Keratinocyte (primary cell): Measurements from ENCODE around the gene COA5. TPM values are rescaled to one million over a fixed set of nuclear protein-coding genes. Genes with fewer than 3 reads are reported as not detected.

Experiments
- DNase-seq: peaks from one replicate; pipeline ENCODE4 v3.0.0-alpha.2; 2011; ENCODE audit warnings: low read depth, missing footprints, low spot score
- FAIRE-seq: peaks from 2 replicates; lab custom pipeline; 2011; peaks lifted over from hg19 to GRCh38; lab: Jason Lieb, UNC
- H2AFZ ChIP-seq: 2 replicates; pipeline ENCODE4 v1.6.0; 2012; ENCODE audit warnings: low read length, control low read depth, inconsistent platforms; ENCODE audit not compliant: control insufficient read depth
- H3K27ac ChIP-seq: 2 replicates; pipeline ENCODE4 v1.5.1; 2011; ENCODE audit warnings: low read length; ENCODE audit not compliant: control insufficient read depth, insufficient read depth
- H3K27me3 ChIP-seq: 3 replicates; pipeline ENCODE4 v1.6.0; 2011; ENCODE audit warnings: low read length; ENCODE audit not compliant: control insufficient read depth, insufficient read depth; ENCODE audit errors: extremely low read depth
- H3K36me3 ChIP-seq, 2 experiments: 2 replicates in 1 of 2; 3 replicates in 1 of 2; pipeline ENCODE4 v1.5.1; 2011; ENCODE audit warnings: low read length in 2 of 2, mild to moderate bottlenecking in 1 of 2; ENCODE audit not compliant: control insufficient read depth in 2 of 2, insufficient read depth in 2 of 2; ENCODE audit errors: extremely low read depth in 1 of 2
- H3K4me1 ChIP-seq: 3 replicates; pipeline ENCODE4 v1.5.1; 2011; ENCODE audit warnings: low read length; ENCODE audit not compliant: control insufficient read depth, insufficient read depth; ENCODE audit errors: extremely low read depth
- H3K4me2 ChIP-seq: 3 replicates; pipeline ENCODE4 v1.6.0; 2011; ENCODE audit warnings: low read depth, low read length; ENCODE audit not compliant: control insufficient read depth, insufficient read depth; ENCODE audit errors: extremely low read depth
- H3K4me3 ChIP-seq, 3 experiments: fragments of 200-600 bp in 1 of 3; sonication (generic) in 1 of 3; 2 replicates in 2 of 3; 3 replicates in 1 of 3; pipeline ENCODE4 v1.5.1; 2011 to 2016; ENCODE audit warnings: low read length in 3 of 3, mild to moderate bottlenecking in 3 of 3, control low read depth in 2 of 3, inconsistent platforms in 1 of 3, low read depth in 1 of 3, mixed read lengths in 1 of 3, mixed run types in 1 of 3, moderate library complexity in 1 of 3; ENCODE audit not compliant: control insufficient read depth in 2 of 3, insufficient read depth in 2 of 3; ENCODE audit errors: extremely low read depth in 1 of 3
- H3K79me2 ChIP-seq: 2 replicates; pipeline ENCODE4 v1.6.0; 2012; ENCODE audit warnings: low read length; ENCODE audit not compliant: control insufficient read depth, insufficient read depth
- H3K9ac ChIP-seq: 3 replicates; pipeline ENCODE4 v1.6.0; 2011; ENCODE audit warnings: low read length; ENCODE audit not compliant: control insufficient read depth, insufficient read depth; ENCODE audit errors: extremely low read depth
- H3K9me1 ChIP-seq: 3 replicates; pipeline ENCODE4 v1.6.0; 2011; ENCODE audit warnings: low read length; ENCODE audit not compliant: control insufficient read depth, insufficient read depth; ENCODE audit errors: extremely low read depth
- H3K9me3 ChIP-seq: 2 replicates; pipeline ENCODE4 v1.5.1; 2012; ENCODE audit warnings: low read depth, low read length; ENCODE audit not compliant: control insufficient read depth
- H4K20me1 ChIP-seq: 3 replicates; pipeline ENCODE4 v1.6.0; 2011; ENCODE audit warnings: low read length; ENCODE audit not compliant: control insufficient read depth, insufficient read depth; ENCODE audit errors: extremely low read depth
- EZH2 ChIP-seq: IDR thresholded peaks from one replicate; pipeline ENCODE4 v1.6.1; 2012; ENCODE audit warnings: inconsistent platforms, mild to moderate bottlenecking, low read length, moderate library complexity
- dilution Hi-C: fragments of 300-500 bp; cut with MboI; formaldehyde crosslinking; loops from one replicate; pipeline ENCODE4 v1.7.0; 2020; ENCODE audit warnings: low sequenced_read_pairs; ENCODE audit not compliant: extremely low pct_ligation_motif_present
- polyA plus RNA-seq, 5 experiments: library from polyadenylated mRNA; depleted of rRNA in 3 of 5; stranded (reverse) in 3 of 5; stranded (forward) in 1 of 5; unstranded in 1 of 5; fragments of >200 nt; gene quantifications; 1 replicate in 1 of 5; 2 replicates in 3 of 5; 3 replicates in 1 of 5; pipeline versions ENCODE4 v1.2.1 to v1.2.3, GENCODE V29; 2011 to 2012; ENCODE audit warnings: missing spikeins in 2 of 5, low read depth in 1 of 5, low replicate concordance in 1 of 5
- TF ChIP-seq, protein P1 (sequence below), 3 experiments: IDR thresholded peaks in 1 of 3; conservative IDR thresholded peaks in 1 of 3; optimal IDR thresholded peaks in 1 of 3; 2 replicates in 2 of 3; 3 replicates in 1 of 3; pipeline versions ENCODE3 to v1.5.1; 2011; ENCODE audit warnings: low read length in 3 of 3, mild to moderate bottlenecking in 3 of 3, moderate library complexity in 2 of 3, control low read depth in 1 of 3, inconsistent platforms in 1 of 3; ENCODE audit not compliant: insufficient read depth in 2 of 3; ENCODE audit errors: extremely low read depth in 1 of 3

Gene COA5
- polyA plus RNA-seq, 1 donor (not counting 4 experiments of a cell fraction or from before 2014, with no cell fraction given): 25.1 TPM

- H3K36me3 ChIP-seq: peaks cover 26 to 28% of the 10 kb centered on the region in 2 experiments
Measured at GRCh38 chr2:98615481-98615880, 7.2 kb upstream of the COA5 start.

GRCh38 chr2:98614024-98614739 lies 5.9 kb upstream of the COA5 start:
- no peak for TF ChIP-seq EZH2
- TF ChIP-seq, protein P1, sequence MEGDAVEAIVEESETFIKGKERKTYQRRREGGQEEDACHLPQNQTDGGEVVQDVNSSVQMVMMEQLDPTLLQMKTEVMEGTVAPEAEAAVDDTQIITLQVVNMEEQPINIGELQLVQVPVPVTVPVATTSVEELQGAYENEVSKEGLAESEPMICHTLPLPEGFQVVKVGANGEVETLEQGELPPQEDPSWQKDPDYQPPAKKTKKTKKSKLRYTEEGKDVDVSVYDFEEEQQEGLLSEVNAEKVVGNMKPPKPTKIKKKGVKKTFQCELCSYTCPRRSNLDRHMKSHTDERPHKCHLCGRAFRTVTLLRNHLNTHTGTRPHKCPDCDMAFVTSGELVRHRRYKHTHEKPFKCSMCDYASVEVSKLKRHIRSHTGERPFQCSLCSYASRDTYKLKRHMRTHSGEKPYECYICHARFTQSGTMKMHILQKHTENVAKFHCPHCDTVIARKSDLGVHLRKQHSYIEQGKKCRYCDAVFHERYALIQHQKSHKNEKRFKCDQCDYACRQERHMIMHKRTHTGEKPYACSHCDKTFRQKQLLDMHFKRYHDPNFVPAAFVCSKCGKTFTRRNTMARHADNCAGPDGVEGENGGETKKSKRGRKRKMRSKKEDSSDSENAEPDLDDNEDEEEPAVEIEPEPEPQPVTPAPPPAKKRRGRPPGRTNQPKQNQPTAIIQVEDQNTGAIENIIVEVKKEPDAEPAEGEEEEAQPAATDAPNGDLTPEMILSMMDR (optimal IDR thresholded peaks at IDR 0.05 in 1 of 3, IDR thresholded peaks at IDR 0.05 in 1 of 3, conservative IDR thresholded peaks at IDR 0.05 in 1 of 3; ENCODE audit: extremely low read depth in 1 of 3, insufficient read depth in 2 of 3, low read length in 3 of 3): no peak
- no peak overlapping the region for H3K27ac ChIP-seq
- peaks cover 13% of the 10 kb centered on the region for H3K4me1 ChIP-seq
- H3K9me1 ChIP-seq: no peaks in the 10 kb centered on the region
- no peaks in the 10 kb centered on the region for H4K20me1 ChIP-seq
- H3K79me2 ChIP-seq: peaks cover 21% of the 10 kb centered on the region
- H3K4me2 ChIP-seq: no peak overlapping the region
- peaks cover 26 to 36% of the 10 kb centered on the region in 2 experiments for H3K36me3 ChIP-seq
- no peaks in the 10 kb centered on the region for H3K9me3 ChIP-seq
- H3K9ac ChIP-seq: no peak overlapping the region
- dilution Hi-C loops: no loop called here
- H3K27me3 ChIP-seq: no peaks in the 10 kb centered on the region
- H2AFZ ChIP-seq: no peak overlapping the region
- no peak for DNase-seq
- H3K4me3 ChIP-seq: no peak overlapping the region
- FAIRE-seq: no peak

More at GRCh38 chr2:98615481-98615880, 7.2 kb upstream of the COA5 start:
- Histone ChIP-seq H3K4me1 (peaks cover 2% of the 10 kb centered on the region), H3K9ac (no peak overlapping the region), H3K4me2 (no peak overlapping the region), H3K27ac (no peak overlapping the region), H3K9me1 (no peaks in the 10 kb centered on the region), H3K4me3 (no peak overlapping the region), H2AFZ (no peak overlapping the region), H4K20me1 (no peaks in the 10 kb centered on the region), H3K27me3 (no peaks in the 10 kb centered on the region), H3K9me3 (no peaks in the 10 kb centered on the region), H3K79me2 (peaks cover 8% of the 10 kb centered on the region)
- DNase-seq: no peak
- no peak for FAIRE-seq
- dilution Hi-C loops: no loop called here
- TF ChIP-seq EZH2: no peak
- TF ChIP-seq, protein P1 (optimal IDR thresholded peaks at IDR 0.05 in 1 of 3, IDR thresholded peaks at IDR 0.05 in 1 of 3, conservative IDR thresholded peaks at IDR 0.05 in 1 of 3; ENCODE audit: extremely low read depth in 1 of 3, insufficient read depth in 2 of 3, low read length in 3 of 3): peak in 2 of 3 experiments; percentile 17 to 22
